Prostate gland (tissue), 2 donors: Measurements from ENCODE around the gene PDE11A.

Experiments
- POLR2AphosphoS5 ChIP-seq: sonication (generic); formaldehyde crosslinking; IDR thresholded peaks from one replicate; pipeline ENCODE4 v1.6.1; 2017; ENCODE audit warnings: antibody characterized with exemption
- TF ChIP-seq, protein P1 (sequence below), 4 experiments: fragments of 200-600 bp in 2 of 4; fragments of 450-650 bp in 2 of 4; sonication (generic) in 2 of 4; IDR thresholded peaks; 1 replicate in 3 of 4; 2 replicates in 1 of 4; pipeline ENCODE4 v1.5.1; 2016 to 2019; ENCODE audit warnings: antibody characterized with exemption in 4 of 4, mild to moderate bottlenecking in 2 of 4, moderate library complexity in 2 of 4

GRCh38 chr2:177808984-177809809 is 263.4 kb downstream of the PDE11A start:
- TF ChIP-seq, protein P1, sequence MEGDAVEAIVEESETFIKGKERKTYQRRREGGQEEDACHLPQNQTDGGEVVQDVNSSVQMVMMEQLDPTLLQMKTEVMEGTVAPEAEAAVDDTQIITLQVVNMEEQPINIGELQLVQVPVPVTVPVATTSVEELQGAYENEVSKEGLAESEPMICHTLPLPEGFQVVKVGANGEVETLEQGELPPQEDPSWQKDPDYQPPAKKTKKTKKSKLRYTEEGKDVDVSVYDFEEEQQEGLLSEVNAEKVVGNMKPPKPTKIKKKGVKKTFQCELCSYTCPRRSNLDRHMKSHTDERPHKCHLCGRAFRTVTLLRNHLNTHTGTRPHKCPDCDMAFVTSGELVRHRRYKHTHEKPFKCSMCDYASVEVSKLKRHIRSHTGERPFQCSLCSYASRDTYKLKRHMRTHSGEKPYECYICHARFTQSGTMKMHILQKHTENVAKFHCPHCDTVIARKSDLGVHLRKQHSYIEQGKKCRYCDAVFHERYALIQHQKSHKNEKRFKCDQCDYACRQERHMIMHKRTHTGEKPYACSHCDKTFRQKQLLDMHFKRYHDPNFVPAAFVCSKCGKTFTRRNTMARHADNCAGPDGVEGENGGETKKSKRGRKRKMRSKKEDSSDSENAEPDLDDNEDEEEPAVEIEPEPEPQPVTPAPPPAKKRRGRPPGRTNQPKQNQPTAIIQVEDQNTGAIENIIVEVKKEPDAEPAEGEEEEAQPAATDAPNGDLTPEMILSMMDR (IDR thresholded peaks at IDR 0.05): no peak
- TF ChIP-seq POLR2AphosphoS5: no peak
